Superior temporal gyrus (tissue), 1 donor: Measurements from ENCODE around the gene DDX11.
"Not testable (repeated sequence)": the region's sequence is repeated elsewhere in the genome, so short reads cannot be mapped to it uniquely, and the experiment has no call there.

Experiments
- DNase-seq: peaks from one replicate; pipeline ENCODE4 v3.0.0-alpha.2; 2016; ENCODE audit errors: extremely low spot score

DDX11 gene

DNA sequence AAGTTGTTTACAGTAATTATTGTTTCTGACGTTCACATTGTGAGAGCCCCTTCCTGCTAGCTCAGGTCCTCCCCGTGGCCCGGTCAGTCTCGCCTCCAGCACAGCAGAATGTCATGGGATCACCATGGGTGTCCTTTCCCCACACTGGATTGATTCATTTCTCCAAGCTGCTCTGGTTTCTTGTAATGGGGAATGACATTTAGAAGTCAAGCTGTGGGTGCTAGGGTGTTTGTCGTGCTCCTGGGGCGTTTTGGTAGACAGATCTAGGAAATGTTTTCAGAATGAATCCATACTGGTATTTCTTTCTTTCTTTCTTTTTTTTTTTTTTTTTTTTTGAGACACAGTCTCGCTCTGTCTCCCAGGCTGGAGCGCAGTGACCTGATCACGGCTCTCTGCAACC is 25.1 kb downstream of the DDX11 start:
- DNase-seq: not testable (repeated sequence)

DNA sequence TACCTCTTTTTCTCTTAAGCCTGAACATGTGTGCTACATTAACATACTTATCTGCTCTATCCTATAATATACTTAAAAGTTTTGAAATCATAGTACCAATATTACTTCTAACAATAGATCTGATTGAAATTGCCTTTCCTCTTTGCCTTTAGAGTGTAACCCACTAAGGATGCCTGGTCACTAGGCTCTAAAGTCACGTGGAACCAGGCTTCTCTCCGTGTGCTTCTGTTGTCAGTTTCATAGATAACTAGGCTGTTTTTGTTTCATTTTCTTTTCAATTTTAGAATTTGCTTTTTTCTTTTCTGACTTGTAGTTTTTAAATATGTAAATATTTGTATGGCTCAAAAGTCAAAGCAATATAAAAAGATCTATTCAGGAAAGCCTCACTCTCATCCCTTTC is 25.8 kb downstream of the DDX11 start:
- DNase-seq: not testable (repeated sequence)

DNA sequence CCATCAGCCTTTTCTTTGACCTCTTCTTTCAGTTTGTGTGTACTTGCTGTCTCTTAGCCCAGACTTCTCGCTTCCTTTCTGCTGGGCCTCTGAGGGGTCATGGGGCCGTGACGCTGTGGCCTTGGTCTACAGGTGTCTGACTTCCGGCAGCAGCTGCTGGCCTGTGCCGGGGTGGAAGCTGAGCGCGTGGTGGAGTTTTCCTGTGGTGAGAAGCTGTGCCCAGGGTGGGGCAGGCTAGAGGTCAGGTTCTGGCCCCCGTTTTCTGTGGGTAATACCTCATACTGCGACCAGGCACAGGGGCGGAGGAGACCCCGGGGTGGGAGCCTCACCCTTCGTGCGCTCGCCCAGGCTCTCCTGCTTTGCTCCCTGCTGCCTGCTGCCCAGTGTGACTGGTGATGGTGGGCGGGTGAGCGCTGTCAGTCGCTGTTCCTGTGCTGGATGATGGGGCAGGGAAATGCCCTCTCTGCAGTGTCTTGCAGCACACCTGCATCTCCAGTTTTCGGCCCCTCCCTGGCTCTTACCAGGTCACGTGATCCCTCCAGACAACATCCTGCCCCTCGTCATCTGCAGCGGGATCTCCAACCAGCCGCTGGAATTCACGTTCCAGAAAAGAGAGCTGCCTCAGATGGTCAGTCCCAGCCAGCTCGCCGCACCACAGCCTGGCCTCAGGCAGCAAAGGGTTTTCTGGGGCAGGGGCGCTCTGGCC is 27.0 kb downstream of the DDX11 start:
- DNase-seq: not testable (repeated sequence)

DNA sequence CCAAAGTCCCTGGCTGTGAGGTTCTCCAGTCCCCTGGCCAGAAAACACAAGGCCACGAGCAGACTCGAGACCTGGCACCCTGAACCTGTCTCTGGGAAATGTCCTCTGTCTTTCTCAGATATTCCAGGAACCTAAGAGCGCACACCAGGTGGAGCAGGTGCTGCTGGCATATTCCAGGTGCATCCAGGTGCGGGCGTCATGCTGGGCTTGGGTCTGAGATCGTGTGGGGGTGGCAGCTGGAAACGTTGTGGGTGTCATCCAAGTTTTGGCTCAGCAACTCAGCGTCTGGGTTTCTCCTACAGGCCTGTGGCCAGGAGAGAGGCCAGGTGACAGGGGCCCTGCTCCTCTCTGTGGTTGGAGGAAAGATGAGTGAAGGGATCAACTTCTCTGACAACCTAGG is 28.5 kb downstream of the DDX11 start:
- not testable (repeated sequence) for DNase-seq

DNA sequence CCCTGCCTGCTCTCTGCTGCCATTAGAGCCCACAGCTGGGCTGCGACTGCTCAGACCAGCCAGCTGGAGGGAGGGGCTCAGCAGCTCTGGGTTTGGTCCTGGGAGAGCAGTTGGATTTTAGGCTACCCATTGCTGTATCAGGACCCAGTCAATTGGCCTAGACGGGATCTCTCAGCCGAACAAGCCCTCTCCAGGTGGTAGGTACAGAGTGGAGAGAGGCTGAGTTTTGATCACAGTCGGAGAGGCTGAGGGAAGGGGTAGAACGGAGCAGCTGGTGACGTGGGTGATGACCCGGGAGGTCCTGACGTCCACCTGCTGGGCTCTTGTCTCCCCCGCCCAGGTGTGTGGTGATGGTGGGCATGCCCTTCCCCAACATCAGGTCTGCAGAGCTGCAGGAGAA is 28.9 kb downstream of the DDX11 start:
- DNase-seq: not testable (repeated sequence)

DNA sequence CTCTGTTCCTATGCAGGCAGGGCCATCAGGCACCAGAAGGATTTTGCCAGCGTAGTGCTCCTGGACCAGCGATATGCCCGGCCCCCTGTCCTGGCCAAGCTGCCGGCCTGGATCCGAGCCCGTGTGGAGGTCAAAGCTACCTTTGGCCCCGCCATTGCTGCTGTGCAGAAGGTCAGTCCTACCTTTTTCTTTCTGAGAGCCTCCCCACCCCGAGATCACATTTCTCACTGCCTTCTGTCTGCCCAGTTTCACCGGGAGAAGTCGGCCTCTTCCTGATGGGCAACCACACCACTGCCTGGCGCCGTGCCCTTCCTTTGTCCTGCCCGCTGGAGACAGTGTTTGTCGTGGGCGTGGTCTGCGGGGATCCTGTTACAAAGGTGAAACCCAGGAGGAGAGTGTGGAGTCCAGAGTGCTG is 29.9 kb downstream of the DDX11 start:
- DNase-seq: not testable (repeated sequence)

DNA sequence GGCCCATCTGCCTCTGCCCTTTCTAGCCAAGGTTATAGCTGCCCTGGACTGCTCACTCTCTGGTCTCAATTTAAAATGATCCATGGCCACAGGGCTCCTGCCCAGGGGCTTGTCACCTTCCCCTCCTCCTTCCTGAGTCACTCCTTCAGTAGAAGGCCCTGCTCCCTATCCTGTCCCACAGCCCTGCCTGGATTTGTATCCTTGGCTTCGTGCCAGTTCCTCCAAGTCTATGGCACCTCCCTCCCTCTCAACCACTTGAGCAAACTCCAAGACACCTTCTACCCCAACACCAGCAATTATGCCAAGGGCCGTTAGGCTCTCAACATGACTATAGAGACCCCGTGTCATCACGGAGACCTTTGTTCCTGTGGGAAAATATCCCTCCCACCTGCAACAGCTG is 30.6 kb downstream of the DDX11 start:
- not testable (repeated sequence) for DNase-seq

DNA sequence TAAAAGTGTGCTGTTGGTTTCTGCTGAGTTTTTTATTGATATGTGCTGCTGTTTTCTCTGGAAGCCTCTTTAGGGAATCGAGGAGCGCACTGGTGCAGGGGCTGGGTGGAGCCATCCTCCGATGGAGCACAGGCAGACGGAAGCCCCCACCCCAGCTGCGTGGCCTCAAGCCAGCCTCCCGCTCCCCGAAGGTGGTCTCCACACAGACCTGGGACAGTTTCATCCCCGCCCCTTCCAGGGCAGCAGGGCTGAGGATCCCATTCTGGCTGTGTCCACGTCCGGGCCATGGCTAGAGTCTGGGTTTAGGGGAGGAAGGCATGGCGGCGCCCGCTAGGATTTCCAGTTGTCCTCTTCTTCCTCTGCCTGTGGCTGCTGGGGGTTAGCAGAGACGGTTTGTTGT is 31.1 kb downstream of the DDX11 start:
- not testable (repeated sequence) for DNase-seq

DNA sequence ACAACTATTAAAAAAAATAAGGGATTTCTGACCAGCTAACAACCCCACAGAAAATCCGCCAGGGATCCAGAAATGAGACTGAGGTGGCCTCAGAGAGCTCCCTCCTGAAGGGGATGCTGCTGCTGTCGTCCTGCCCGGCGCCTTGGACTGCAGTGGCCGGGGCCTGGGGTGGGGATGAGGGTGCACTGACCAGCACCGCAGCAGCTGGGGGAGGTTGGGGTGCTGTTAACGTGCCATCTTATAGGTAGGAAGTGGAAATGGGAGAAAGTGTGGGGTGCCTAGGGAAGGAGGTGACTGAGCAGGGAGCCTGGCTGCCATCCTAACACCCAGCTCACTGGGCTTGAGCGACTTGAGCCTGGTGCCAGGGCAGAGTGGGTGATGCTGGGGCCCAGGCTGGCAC is 32.0 kb downstream of the DDX11 start:
- DNase-seq: no peak

DNA sequence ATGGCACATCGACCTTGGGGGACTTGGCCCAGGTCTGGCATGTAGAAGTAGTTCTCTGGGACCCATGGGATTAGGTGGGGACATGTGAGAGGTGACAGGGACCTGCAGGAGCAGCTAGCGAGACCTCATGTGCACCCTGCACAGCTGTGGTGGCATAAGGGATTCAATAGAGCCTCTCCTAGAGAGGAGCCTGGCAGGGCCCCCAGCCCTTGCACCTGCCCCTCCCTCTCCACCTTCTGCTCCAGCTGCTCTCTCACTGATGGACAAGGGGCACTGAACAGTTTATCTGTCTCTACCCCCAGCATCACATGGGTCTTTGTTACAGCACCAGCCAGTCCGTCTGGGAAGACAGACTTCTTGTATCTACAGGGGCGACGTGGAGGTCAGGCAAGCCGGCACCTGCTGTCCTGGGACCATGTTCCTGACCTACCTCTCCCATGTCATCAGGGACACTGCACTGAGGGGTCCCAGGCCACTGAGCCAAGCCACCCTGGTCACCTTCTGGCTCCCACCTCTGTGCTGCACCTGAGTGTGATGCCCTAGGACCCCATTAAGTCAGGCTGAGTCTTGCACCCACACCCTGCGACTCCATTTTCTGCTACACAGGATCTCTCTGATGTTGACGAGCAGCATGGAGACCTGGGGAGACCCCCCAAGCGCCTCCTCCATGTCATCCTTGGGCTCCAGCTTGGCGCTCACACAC is 32.6 kb downstream of the DDX11 start:
- no peak for DNase-seq

DNA sequence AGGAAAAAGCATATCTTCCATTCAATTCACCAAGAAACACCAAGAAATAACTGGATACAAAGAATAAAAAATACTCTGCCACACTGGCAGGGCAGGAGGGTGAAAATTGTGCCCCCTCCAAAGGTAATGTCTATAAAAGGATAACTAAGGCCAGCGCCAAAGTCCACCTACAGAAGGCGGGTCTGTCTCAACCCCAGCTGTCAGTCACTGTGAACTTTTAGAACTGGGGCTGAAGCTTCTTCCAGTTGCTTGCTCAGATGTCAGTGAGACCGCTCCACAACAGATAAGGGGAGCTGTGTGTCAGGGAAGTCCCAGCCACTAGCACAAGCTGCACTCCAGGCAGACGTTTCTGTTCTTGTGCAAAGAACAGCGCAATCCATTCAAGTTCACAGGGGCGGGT is 36.1 kb downstream of the DDX11 start:
- DNase-seq: not testable (repeated sequence)

DNA sequence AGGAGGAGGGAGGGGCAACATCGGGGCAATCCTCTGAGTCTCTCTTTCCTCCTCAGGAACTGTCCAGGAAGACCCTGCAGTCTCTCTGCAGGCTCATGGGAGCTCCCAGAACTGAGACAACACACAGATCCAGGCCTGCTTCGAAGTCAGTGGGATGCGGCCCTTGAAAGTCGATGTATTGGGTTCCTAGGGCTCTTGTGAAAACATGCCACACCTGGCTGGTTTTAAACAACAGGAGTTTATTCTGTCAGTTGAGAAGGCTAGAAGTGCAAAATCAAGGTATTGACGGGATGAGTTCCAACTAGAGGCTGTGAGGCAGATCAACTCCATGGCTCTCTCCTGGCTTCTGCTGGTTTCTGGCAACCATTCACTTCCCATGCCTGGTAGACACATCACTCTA is 36.6 kb downstream of the DDX11 start:
- DNase-seq: not testable (repeated sequence)

DNA sequence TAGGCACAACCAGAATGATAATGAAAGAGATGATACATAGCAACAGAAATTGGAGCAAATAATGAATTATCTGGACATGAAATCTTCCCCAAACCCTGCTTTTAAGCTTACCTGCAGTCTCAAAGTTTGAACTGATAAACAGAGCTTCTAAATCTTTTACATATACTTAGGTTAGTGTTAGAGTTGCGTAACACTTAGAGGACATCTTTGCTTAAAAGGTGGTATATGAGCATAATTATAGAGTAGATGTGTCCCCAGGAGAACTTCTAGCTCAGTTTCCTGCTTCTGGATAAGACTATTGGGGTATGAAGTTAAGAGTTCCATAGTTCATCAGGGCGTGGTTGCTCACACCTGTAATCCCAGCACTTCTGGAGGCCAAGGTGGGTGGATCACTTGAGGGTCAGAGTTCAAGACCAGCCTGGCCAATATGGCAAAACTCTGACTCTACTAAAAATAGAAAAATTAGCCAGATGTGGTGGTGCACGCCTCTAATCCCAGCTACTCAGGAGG is 41.5 kb downstream of the DDX11 start:
- DNase-seq: not testable (repeated sequence)

DNA sequence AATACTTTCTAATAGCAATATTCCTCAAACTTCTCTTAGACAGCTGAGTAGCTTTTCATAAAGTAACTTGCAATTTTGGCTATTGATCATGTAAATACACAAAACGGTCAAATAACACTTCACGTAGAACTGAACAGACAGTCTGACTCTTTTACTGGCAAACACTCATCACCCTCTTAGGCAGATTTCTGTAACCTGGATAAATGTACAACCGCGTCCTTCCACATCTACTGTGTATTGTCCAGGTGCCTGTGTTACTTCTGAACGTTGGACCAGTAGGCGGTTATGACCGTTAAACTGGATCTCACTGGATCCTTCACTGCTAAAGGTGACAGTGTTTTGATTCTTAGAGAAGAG is 43.2 kb downstream of the DDX11 start:
- DNase-seq: not testable (repeated sequence)

DNA sequence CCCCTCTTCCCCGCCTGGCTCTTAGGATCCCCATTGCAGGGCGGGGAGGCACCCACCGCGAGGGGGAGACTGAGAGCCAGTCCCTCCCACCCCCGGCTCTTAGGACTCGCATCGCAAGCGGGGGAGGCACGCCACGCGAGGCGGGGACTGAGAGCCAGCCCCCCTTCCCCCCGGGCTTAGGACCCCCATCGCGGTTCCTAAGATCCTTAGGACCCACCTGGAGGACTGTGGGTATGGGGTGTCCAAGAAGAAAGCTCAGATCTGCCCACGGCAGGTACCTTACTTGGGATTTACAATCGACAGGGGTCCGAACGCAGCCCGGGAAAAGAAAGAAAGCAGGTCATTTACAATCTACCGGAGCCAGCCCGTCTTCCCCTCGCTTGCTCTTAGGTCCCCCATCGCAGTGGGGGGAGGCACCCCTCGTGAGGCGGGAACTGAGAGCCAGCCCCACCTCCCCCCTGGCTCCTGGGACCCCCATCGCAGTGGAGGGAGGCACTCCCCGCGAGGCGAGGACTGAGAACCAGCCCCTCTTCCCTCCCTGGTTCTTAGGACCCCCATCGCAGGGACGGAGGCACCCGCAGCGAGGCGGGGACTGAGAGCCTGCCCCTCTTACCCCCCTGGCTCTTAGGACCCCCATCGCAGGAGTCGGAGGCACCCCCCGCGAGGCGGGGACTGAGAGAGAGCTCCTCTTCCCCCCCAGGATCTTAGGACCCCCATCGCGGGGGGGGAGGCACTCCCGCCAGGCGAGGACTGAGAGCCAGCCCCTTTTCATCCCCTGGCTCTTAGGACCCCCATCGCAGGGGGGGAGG is 43.7 kb downstream of the DDX11 start:
- no peak for DNase-seq

DNA sequence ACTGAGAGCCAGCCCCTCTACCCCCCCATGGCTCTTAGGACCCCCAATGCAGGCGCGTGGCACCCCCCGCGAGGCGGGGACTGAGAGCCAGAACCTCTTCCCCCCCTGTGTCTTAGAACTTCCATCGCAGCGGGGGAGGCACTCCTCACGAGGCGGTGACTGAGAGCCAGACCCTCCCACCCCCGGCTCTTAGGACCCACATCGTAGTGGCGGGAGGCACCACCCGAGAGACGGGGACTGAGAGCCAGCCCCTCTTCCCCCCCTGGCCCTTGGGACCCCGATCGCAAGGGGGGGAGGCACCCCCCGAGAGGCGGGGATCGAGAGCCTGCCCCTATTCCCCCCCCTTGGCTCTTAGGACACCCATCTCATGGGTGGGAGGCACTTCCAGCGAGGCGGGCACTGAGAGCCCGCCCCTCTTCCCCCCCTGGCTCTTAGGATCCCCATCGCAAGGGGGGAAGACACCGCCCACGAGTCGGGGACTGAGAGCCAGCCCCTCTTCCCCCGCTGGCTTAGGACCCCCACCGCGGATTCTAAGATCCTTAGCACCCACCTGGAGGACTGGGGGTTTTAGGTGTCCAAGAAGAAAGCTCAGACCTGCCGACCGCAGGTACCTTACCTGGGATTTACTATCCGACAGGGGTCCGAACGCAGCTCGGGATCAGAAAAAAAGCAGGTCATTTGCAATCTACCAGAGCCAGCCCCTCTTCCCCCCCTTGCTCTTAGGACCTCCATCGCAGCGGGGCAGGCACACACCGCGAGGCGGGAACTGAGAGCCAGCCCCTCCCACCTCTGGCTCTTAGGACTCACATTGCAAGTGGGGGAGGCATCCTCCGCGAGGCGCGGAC is 44.9 kb downstream of the DDX11 start:
- no peak for DNase-seq

DNA sequence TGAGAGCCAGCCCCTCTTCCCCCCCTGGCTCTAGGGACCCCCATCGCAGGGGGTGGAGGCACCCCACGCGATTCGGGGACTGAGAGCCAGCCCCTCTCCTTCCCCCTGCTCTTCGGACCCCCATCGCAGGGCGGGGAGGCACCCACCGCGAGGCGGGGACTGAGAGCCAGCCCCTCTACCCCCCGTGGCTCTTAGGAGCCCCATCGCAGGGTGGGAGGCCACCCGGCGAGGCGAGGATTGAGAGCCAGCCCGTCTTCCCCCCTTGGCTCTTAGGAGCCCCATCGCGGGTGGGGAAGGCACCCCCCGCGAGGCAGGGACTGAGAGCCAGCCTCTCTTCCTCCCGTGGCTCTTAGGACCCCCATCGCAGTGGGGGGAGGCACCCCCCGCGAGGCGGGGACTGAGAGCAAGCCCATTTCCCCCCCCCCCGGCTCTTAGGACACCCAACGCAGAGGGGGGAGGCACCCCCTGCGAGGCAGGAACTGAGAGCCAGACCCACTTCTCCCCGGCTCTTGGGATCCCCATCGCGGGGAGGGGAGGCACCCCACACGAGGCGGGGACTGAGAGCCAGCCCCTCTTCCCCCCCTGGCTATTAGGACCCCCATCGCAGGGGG is 45.6 kb downstream of the DDX11 start:
- no peak for DNase-seq

DNA sequence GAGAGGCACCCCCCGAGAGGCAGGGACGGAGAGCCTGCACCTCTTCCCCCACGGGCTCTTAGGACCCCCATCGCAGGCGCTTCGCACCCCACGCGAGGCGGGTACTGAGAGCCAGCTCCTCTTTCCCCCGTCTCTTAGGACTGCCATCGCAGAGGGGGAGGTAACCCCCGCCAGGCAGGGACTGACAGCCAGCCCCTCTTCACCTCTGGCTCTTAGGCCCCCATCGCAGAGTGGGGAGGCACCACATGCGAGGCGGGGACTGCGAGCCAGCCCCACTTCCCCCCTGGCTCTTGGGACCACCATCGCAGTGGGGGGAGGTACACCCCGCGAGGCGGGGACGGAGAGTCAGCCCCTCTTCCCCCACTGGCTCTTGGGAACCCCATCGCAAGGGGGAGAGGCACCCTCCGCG is 46.1 kb downstream of the DDX11 start:
- no peak for DNase-seq

DNA sequence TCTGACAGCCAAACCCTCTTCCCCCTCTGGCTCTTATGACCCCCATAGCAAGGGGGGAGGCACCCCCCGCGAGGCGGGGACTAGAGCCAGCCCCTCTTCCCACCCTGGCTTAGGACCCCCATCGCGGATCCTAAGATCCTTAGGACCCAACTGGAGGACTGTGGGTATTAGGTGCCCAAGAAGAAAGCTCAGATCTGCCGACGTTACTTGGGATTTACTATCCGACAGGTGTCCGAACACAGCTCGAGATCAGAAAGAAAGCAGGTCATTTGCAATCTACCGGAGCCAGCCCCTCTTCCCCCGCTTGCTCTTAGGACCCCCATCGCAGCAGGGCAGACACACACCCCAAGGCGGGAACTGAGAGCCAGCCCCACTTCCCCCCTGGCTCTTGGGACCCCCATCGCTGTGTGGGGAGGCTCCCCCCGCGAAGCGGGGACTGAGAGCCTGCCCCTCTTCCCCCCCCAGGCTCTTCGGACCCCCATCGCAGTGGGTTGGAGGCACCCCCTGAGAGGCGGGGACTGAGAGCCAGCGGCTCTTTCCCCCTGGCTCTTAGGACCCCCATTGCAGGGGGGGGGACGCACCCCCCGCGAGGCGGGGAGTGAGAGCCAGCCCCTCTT is 46.8 kb downstream of the DDX11 start:
- DNase-seq: no peak

DNA sequence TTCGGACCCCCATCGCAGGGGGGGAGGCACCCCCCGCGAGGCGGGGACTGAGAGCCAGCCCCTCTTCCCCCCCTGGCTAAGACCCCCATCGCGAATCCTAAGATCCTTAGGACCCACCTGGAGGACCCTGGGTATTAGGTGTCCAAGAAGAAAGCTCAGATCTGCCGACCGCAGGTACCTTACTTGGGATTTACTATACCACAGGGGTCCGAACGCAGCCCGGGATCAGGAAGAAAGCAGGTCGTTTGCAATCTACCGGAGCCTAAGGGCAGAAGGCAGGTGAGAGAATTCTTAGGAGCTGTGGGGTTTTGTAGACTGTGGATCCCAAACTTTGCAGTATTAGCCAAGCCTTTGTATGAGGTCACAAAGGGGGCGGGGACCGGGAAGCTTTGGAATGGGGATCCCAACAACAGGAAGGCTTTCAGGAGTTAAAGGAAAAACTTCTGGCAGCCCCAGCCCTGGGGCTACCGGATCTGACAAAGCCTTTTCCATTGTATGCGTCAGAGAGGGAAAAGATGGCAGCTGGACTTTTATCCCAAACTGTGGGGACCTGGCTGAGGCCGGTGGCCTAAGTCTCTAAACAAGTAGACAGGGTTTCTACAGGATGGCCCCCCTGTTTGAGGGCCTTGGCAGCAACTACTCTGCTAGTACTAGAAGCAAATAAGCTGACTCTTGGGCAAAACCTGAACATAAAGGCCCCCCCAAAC is 47.5 kb downstream of the DDX11 start:
- DNase-seq: not testable (repeated sequence)
